Right forelimb (tissue), 1 donor: ENCODE measurements around the gene CYFIP1.

Experiments used
- DNase-seq: peaks from one replicate; pipeline ENCODE4 v3.0.0-alpha.2; 2018

The CYFIP1 gene

GRCh38 chr15:22948056-22948455 lies 32.1 kb downstream of the CYFIP1 start:
- no peak for DNase-seq

GRCh38 chr15:22947101-22948000 lies 32.8 kb downstream of the CYFIP1 start:
- no peak for DNase-seq

- DNase-seq, result no peak
Observed at GRCh38 chr15:22945071-22945470, 35.1 kb downstream of the CYFIP1 start.

- no peak for DNase-seq
Observed at GRCh38 chr15:22944651-22945050, 35.5 kb downstream of the CYFIP1 start.

- DNase-seq, result no peak
Observed at GRCh38 chr15:22942877-22943276, 37.3 kb downstream of the CYFIP1 start.

- no peak for DNase-seq
Observed at GRCh38 chr15:22942306-22942855, 37.8 kb downstream of the CYFIP1 start.

- no peak for DNase-seq
Observed at GRCh38 chr15:22941179-22941578, 39.0 kb downstream of the CYFIP1 start.

GRCh38 chr15:22939652-22940061 lies 40.5 kb downstream of the CYFIP1 start:
- no peak for DNase-seq

GRCh38 chr15:22939051-22939450 lies 41.1 kb downstream of the CYFIP1 start:
- DNase-seq, result no peak

- no peak for DNase-seq
Observed at GRCh38 chr15:22936577-22937472, 43.3 kb downstream of the CYFIP1 start.

GRCh38 chr15:22933641-22934061 lies 46.5 kb downstream of the CYFIP1 start:
- no peak for DNase-seq

- no peak for DNase-seq
Observed at GRCh38 chr15:22931784-22932536, 48.2 kb downstream of the CYFIP1 start.

GRCh38 chr15:22930782-22931484 lies 49.2 kb downstream of the CYFIP1 start:
- no peak for DNase-seq

- no peak for DNase-seq
Observed at GRCh38 chr15:22927761-22928160, 52.4 kb downstream of the CYFIP1 start.

- DNase-seq, result no peak
Observed at GRCh38 chr15:22925875-22926274, 54.3 kb downstream of the CYFIP1 start.

GRCh38 chr15:22922003-22922402 lies 58.2 kb downstream of the CYFIP1 start:
- no peak for DNase-seq

- DNase-seq, result no peak
Observed at GRCh38 chr15:22919171-22919570, 61.0 kb downstream of the CYFIP1 start.

- DNase-seq, result no peak
Observed at GRCh38 chr15:22918596-22919140, 61.5 kb downstream of the CYFIP1 start.

- DNase-seq, result no peak
Observed at GRCh38 chr15:22918056-22918455, 62.1 kb downstream of the CYFIP1 start.

GRCh38 chr15:22917556-22917955 lies 62.6 kb downstream of the CYFIP1 start:
- no peak for DNase-seq

GRCh38 chr15:22916606-22917350 lies 63.4 kb downstream of the CYFIP1 start:
- DNase-seq, result no peak
